Upper lobe of left lung (tissue), 4 donors: ENCODE measurements around the gene GFRA1.

Experiments
- EP300 ChIP-seq, 4 donors: sonication (generic); formaldehyde crosslinking; IDR thresholded peaks; one replicate each; pipeline ENCODE4 v1.5.1; 2017; ENCODE audit warnings: antibody characterized with exemption in 4 of 4, control low read depth in 2 of 4
- POLR2A ChIP-seq, 4 donors: fragments of 450-650 bp; IDR thresholded peaks; one replicate each; pipeline ENCODE4 v1.5.1; 2016 to 2017; ENCODE audit warnings: antibody characterized with exemption in 4 of 4, mild to moderate bottlenecking in 2 of 4
- TF ChIP-seq, protein P1 (sequence below), 6 experiments: fragments of 450-650 bp in 4 of 6; fragments of 200-600 bp in 2 of 6; sonication (generic) in 2 of 6; IDR thresholded peaks; one replicate each; pipeline ENCODE4 v1.5.1; 2016 to 2019; ENCODE audit warnings: antibody characterized with exemption in 6 of 6

DNA sequence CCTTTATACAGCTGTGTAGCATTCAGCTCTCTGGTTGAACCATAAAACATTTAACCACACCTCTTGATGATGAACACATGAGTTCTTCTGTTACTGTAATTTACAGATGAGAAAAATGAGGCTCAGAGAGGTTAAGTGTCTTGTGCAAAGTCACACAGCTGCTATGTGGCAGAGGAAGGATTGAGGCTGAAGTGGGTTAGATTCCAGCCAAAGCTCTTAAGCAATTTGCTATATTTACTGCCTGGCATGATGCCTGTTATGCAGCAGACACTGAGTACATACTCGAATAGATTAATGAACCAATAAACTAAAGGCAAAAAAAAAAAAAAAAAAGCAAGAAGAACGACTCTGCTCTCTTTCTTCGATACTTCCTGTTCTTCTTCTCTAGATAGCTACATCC, 35.7 kb downstream of the GFRA1 start:
- no peak for TF ChIP-seq POLR2A (IDR thresholded peaks at IDR 0.05)
- TF ChIP-seq, protein P1, sequence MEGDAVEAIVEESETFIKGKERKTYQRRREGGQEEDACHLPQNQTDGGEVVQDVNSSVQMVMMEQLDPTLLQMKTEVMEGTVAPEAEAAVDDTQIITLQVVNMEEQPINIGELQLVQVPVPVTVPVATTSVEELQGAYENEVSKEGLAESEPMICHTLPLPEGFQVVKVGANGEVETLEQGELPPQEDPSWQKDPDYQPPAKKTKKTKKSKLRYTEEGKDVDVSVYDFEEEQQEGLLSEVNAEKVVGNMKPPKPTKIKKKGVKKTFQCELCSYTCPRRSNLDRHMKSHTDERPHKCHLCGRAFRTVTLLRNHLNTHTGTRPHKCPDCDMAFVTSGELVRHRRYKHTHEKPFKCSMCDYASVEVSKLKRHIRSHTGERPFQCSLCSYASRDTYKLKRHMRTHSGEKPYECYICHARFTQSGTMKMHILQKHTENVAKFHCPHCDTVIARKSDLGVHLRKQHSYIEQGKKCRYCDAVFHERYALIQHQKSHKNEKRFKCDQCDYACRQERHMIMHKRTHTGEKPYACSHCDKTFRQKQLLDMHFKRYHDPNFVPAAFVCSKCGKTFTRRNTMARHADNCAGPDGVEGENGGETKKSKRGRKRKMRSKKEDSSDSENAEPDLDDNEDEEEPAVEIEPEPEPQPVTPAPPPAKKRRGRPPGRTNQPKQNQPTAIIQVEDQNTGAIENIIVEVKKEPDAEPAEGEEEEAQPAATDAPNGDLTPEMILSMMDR (IDR thresholded peaks at IDR 0.05), result no peak
- no peak for TF ChIP-seq EP300 (IDR thresholded peaks at IDR 0.05)
